HG02970 (cell line): Measurements from ENCODE around the gene AGTRAP.

Experiments
- ATAC-seq: cut with Tn5 transposase; IDR thresholded peaks from one replicate; pipeline ENCODE4 v1.9.1; 2021; ENCODE audit warnings: mild to moderate bottlenecking, moderate library complexity, moderate number of reproducible peaks; ENCODE audit not compliant: unreplicated experiment, low FRiP score

Gene AGTRAP

DNA sequence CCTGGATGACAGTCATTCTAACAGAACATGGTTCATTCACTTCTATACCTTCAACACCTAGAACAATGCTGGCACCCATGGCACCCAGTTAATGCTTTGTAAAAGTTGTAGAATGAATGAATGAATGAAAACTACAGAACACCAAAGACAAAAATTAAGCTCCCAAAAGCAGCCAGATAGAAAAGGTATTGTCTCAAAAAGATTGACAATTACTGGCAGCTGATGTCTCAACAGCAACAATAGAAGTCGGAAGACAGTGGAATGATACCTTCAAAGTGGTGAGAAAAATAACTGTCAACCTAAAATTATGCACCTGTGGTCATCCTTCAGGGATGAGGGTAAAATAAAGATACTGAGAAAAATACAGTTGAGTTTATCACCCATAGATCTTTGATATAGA lies 21.1 kb downstream of the AGTRAP start:
- ATAC-seq: no peak

GRCh38 chr1:11759791-11760190 lies 23.9 kb downstream of the AGTRAP start:
- no peak for ATAC-seq

DNA sequence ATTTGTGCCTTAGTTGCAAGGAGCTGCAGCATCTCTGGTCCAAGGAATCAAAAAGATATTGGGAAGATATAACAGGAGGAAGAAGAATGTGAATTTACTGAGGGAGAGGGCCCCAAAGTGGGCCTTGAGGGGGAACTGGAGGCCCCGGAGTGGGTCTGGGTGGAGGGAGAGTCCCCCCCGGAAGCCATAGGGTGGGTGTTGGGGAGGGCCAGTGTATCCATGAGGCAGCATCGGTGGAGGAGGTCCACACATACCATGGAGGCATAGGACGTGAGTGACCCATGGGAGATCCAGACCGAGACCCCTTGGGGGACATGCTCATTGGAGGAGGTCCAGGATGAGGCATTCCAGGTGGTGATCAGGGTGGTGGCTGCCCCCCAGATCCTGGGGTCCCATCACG lies 25.3 kb downstream of the AGTRAP start:
- no peak for ATAC-seq

DNA sequence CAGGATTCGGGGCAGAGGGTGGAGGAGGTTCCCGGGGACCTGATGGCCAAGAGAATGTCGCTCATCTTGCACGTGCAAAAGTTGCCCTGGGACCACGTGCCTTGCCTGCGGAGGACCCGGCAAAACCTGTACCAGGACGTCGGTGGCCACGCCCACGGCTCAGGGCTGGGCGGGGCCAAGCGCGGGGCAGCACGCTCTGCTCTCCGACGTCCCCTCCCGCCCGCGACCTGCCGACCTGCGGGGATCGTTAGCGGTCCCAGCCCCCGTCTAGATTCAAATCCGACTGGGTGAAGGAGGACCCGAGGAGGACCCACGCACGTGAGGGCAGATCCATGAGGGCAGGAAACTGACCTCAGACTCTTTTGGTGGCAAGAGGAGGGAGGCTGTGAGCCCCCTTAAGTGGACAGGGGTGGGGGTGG lies 26.1 kb downstream of the AGTRAP start, which contains the start of gene C1orf167:
Gene C1orf167 (plus strand): TSS at position 206 of the 419 bp plus-strand sequence. CDS start 2,208 bp downstream, outside the sequence.
- no peak for ATAC-seq

DNA sequence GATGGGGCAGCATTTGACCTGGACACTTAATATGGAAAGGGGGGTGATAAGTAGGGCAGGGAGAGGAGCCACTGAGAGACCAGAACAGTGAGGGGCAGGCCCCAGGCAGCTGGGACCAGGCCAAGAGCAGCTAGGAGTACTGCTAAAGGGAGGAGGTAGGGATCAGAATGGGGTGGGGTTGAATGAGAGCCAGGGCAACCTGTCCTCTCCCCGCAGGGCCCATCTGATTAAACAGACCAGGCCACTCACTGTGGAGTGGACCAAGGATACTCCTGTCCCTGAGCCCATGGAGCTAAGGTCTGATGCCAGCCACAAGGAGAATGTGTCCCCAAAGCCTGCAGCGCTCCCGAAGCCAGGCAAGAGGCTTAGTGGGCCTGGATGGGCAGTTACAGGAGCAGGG lies 28.2 kb downstream of the AGTRAP start:
- no peak for ATAC-seq

DNA sequence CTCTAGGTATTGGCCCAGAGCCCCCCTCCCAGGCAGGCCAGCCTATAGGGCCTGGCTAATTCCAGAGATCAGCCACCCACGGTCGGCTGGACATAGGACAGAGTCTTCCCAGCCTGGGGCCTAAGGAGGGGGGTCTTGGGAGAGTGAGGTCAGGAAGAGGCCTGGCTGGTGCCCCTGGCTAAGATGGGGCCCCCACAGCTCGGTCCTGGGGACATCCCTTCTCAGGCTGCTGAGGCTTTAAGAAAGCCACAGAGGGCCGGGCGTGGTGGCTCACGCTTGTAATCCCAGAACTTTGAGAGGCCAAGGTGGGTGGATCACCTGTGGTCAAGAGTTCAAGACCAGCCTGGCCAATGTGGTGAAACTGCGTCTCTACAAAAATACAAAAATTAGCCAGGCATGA lies 28.6 kb downstream of the AGTRAP start:
- no peak for ATAC-seq

GRCh38 chr1:11765661-11766428 lies 29.9 kb downstream of the AGTRAP start:
- no peak for ATAC-seq

DNA sequence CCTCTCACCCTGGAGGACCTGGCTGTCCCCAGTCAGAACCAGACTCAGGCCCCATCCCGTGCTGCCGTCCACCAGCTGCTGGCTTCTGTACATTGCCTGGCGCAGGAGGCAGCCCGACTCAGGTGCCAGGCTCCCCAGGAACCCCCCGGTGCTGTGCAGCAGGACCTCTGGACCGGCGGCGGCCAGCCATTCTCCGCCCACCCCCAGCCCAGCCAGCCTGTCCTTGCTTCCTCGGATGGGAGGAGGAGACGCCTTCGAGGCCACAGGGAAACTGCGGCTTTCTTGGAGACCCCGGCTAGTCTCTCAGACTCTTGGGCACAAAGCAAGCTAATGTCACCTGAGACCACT lies 30.5 kb downstream of the AGTRAP start:
- no peak for ATAC-seq

- ATAC-seq: no peak
These were observed 32.2 kb downstream of the AGTRAP start for GRCh38 chr1:11767922-11768704.

DNA sequence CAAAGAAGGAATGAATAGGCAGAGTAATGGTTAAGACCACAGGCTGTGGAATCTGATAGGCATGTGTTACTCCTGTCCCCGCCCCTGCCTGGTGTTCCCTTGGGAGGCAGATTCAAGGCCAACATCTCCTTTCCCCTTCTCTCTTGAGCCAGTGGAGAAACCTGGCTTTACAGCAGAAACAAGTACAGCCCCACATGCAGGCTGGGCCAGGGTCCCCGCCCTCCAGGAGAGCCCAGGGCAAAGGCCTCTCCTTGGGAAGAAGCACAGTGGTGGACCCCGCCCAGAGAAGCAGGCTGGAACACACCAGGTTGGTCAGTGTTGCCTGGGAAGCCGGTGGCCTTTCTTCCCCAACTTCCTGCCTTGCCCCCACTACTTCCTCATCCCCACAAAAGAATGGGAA lies 32.9 kb downstream of the AGTRAP start:
- ATAC-seq: no peak

GRCh38 chr1:11769274-11769673 lies 33.3 kb downstream of the AGTRAP start:
- no peak for ATAC-seq

DNA sequence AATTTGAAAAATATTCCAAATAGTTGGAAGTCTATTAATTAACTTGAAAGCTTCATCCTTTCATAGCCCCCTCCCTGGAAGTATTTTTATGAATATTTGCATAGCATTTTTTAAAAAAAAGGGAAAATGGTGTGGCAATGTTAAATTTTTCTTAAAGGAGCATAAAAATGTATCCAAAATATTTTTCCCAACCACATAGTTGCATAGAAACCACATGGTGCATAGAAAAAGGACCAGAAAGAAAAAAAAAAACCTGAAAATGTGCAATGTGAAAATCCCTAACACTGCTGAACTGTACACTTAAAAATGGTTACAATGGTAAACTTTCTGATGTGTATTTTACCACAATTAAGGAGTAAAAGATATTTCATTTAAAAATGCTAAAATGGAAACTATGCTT lies 34.1 kb downstream of the AGTRAP start:
- ATAC-seq: no peak

GRCh38 chr1:11771481-11772043 lies 35.6 kb downstream of the AGTRAP start:
- no peak for ATAC-seq

GRCh38 chr1:11772458-11772857 lies 36.5 kb downstream of the AGTRAP start:
- no peak for ATAC-seq

DNA sequence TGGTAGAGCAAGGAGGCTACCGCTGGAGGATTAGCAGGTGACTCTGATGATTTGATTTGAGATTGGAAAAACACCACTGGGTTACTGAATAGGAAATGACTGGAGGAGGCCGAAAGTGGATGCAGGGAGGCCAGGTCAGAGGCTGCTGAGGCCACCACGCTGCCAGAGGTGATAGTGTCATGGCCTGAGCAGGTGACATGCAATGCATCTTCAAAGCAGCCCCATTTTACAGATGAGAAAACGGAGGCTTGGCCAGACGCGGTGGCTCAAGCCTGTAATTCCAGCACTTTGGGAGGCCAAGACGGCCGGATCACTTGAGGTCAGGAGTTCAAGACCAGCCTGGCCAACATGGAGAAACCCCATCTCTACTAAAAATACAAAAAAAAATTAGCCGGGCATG lies 38.8 kb downstream of the AGTRAP start:
- ATAC-seq: no peak

- no peak for ATAC-seq
These were observed 41.9 kb downstream of the AGTRAP start for GRCh38 chr1:11777658-11778322.

GRCh38 chr1:11778336-11778735 lies 42.4 kb downstream of the AGTRAP start:
- ATAC-seq: no peak

DNA sequence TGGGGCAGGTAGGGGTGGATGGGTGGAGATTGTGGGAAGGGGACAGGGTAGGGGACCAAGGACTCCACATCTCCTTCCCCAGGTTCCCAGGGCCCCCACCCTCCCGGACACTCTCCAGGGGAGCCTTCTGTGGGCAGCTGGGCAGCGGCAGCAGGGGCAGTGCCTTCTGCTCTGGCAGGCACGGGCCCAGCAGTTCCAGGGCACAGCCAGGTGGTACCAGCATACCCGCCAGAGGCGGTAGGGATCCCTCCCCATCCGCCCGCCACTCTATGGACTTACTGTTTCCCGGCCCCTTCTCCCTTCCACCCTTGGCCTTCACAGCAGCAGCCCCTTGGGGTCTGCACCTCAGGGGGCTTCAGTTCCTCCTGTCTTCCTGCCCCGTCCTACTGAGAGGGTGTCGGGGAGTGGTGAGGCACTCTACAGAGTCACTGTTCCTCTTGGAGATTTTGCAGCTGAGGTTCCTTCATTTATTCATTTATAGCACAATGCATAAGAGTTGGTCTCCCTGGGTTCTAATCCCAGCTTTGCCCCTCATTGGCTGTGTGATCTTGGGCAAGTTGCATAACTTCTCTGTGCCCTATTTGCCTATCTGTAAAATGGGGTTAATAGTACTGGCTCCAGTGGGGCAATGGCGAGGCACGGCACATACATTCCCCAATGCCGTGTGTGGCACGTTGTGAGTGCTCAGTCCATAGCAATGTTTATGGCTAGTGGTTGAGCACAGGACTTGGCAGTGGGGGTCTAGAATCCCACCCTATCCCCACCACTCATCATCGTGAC lies 43.1 kb downstream of the AGTRAP start:
- ATAC-seq: no peak

GRCh38 chr1:11779715-11780379 lies 43.9 kb downstream of the AGTRAP start:
- no peak for ATAC-seq
